Hepatocyte (in vitro differentiated cells): ENCODE measurements around the gene CDK5R1. TPM values are rescaled to one million over a fixed set of nuclear protein-coding genes. Genes with fewer than 3 reads are reported as not detected.

Source experiments
- DNase-seq: peaks from one replicate; pipeline ENCODE4 v3.0.0-alpha.2; 2016; ENCODE audit warnings: low spot score
- H2AFZ ChIP-seq: fragments of 200-600 bp; sonication (generic); 2 replicates; pipeline ENCODE4 v1.6.0; 2016; ENCODE audit warnings: antibody characterized with exemption, mild to moderate bottlenecking
- H3K27ac ChIP-seq: fragments of 200-600 bp; sonication (generic); 2 replicates; pipeline ENCODE4 v1.5.1; 2016; ENCODE audit warnings: mild to moderate bottlenecking
- H3K27me3 ChIP-seq: fragments of 200-600 bp; sonication (generic); 2 replicates; pipeline ENCODE4 v1.6.1; 2016
- H3K36me3 ChIP-seq: fragments of 200-600 bp; sonication (generic); replicated peaks from 2 replicates; pipeline ENCODE4 v1.5.1; 2016; ENCODE audit warnings: low read depth; ENCODE audit not compliant: insufficient read depth
- H3K4me1 ChIP-seq: fragments of 200-600 bp; sonication (generic); 2 replicates; pipeline ENCODE4 v1.5.1; 2016; ENCODE audit warnings: mild to moderate bottlenecking, moderate library complexity; ENCODE audit not compliant: insufficient read depth
- H3K4me2 ChIP-seq: fragments of 200-600 bp; sonication (generic); 2 replicates; pipeline ENCODE4 v1.6.0; 2016
- H3K4me3 ChIP-seq: fragments of 200-600 bp; sonication (generic); 2 replicates; pipeline ENCODE4 v1.5.1; 2016; ENCODE audit warnings: mild to moderate bottlenecking
- H3K79me2 ChIP-seq: fragments of 200-600 bp; sonication (generic); 2 replicates; pipeline ENCODE4 v1.6.0; 2017; ENCODE audit warnings: mild to moderate bottlenecking
- H3K9me2 ChIP-seq: fragments of 200-600 bp; sonication (generic); replicated peaks from 2 replicates; pipeline ENCODE4 v1.6.0; 2017; ENCODE audit warnings: mild to moderate bottlenecking; ENCODE audit not compliant: insufficient read depth
- H3K9me3 ChIP-seq: fragments of 200-600 bp; sonication (generic); 2 replicates; pipeline ENCODE4 v1.5.1; 2016; ENCODE audit warnings: low read depth, mild to moderate bottlenecking
- H4K20me1 ChIP-seq: fragments of 200-600 bp; sonication (generic); 2 replicates; pipeline ENCODE4 v1.6.0; 2016; ENCODE audit warnings: mild to moderate bottlenecking; ENCODE audit not compliant: insufficient read depth, poor library complexity, severe bottlenecking
- EZH2 ChIP-seq: fragments of 200-600 bp; sonication (generic); IDR thresholded peaks from 2 replicates; pipeline ENCODE4 v1.6.1; 2016; ENCODE audit warnings: antibody characterized with exemption, mild to moderate bottlenecking, borderline replicate concordance
- EZH2phosphoT487 ChIP-seq: fragments of 200-600 bp; sonication (generic); IDR thresholded peaks from one replicate; pipeline ENCODE4 v1.6.1; 2018; ENCODE audit warnings: antibody characterized with exemption, mild to moderate bottlenecking, low read depth, moderate library complexity; ENCODE audit not compliant: unreplicated experiment, severe bottlenecking
- WGBS: methylation state at CpG from one replicate; pipeline ENCODE4 v1.1.6; 2016; ENCODE audit warnings: low lambda C conversion rate; ENCODE audit errors: missing lambda C conversion rate; 5-methylcytosine and 5-hydroxymethylcytosine counted together
- polyA plus RNA-seq: library from polyadenylated mRNA; unstranded; fragments of >200 nt; fragmentation: Nextera tagmentation; extraction: Ambion mirVana; gene quantifications from 2 replicates; pipeline ENCODE4 v1.2.1, GENCODE V29; 2016
- total RNA-seq: library from RNA; depleted of rRNA; stranded (reverse); fragments of >200 nt; gene quantifications from 2 replicates; pipeline ENCODE4 v1.2.3, GENCODE V29; 2014
- TF ChIP-seq, protein P1 (sequence below): fragments of 200-600 bp; sonication (generic); IDR thresholded peaks from 2 replicates; pipeline ENCODE4 v1.5.1; 2016; ENCODE audit warnings: antibody characterized with exemption, mild to moderate bottlenecking; ENCODE audit not compliant: poor library complexity

Gene CDK5R1
- total and polyA plus RNA-seq, 2 experiments from 2014 or later, result 0.80 to 1.1 TPM

DNA sequence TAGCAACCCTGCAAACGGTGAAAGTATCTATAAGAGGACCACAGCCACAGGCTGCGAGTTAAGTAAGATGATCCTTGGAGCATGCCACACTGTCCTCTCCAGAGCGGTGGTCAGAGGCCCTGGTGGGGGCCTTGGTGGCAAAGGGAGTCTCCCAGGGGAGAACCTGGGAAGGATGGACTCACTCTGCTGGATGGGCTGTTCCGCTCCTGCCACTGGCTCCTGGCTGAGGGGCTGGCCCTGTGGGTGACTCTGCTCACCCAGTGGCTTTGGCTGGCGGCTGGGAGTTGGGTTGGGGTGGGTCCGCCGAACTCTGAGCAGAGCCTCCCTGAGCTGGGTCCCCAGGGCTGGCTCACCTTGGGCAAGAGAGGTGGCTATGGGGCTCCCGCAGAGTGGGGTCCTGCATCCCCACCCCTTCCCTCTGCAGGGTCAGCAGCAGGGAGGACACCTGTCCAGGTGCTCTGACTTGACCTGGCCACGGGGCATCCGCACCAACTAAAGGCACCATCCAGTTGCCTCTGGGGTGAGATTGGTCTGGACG, 7.3 kb downstream of the CDK5R1 start:
- Histone ChIP-seq H3K4me3 (no peak overlapping the region), H3K27me3 (no peaks in the 10 kb centered on the region), H3K4me1 (no peaks in the 10 kb centered on the region), H3K9me2 (no peaks in the 10 kb centered on the region), H3K4me2 (no peak overlapping the region), H3K27ac (no peak overlapping the region), H3K36me3 (no peaks in the 10 kb centered on the region), H3K9me3 (no peaks in the 10 kb centered on the region), H3K79me2 (no peaks in the 10 kb centered on the region), H2AFZ (no peak overlapping the region), H4K20me1 (no peaks in the 10 kb centered on the region)
- 92% methylated on average over 9 of the region's 11 CpGs for WGBS
- DNase-seq, result no peak
- TF ChIP-seq EZH2, result no peak
- TF ChIP-seq, protein P1, sequence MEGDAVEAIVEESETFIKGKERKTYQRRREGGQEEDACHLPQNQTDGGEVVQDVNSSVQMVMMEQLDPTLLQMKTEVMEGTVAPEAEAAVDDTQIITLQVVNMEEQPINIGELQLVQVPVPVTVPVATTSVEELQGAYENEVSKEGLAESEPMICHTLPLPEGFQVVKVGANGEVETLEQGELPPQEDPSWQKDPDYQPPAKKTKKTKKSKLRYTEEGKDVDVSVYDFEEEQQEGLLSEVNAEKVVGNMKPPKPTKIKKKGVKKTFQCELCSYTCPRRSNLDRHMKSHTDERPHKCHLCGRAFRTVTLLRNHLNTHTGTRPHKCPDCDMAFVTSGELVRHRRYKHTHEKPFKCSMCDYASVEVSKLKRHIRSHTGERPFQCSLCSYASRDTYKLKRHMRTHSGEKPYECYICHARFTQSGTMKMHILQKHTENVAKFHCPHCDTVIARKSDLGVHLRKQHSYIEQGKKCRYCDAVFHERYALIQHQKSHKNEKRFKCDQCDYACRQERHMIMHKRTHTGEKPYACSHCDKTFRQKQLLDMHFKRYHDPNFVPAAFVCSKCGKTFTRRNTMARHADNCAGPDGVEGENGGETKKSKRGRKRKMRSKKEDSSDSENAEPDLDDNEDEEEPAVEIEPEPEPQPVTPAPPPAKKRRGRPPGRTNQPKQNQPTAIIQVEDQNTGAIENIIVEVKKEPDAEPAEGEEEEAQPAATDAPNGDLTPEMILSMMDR, result no peak

GRCh38 chr17:32494621-32495358, 8.0 kb downstream of the CDK5R1 start:
- WGBS, result 95% methylated on average over 28 of the region's 34 CpGs
- Histone ChIP-seq H3K36me3 (no peaks in the 10 kb centered on the region), H4K20me1 (no peaks in the 10 kb centered on the region), H3K79me2 (no peaks in the 10 kb centered on the region), H3K4me2 (no peak overlapping the region), H3K9me3 (no peaks in the 10 kb centered on the region), H3K4me3 (no peak overlapping the region), H3K9me2 (no peaks in the 10 kb centered on the region), H3K27ac (no peak overlapping the region), H3K4me1 (no peaks in the 10 kb centered on the region), H2AFZ (no peak overlapping the region), H3K27me3 (no peaks in the 10 kb centered on the region)
- TF ChIP-seq EZH2 (no peak), EZH2phosphoT487 (no peak)
- TF ChIP-seq, protein P1, result no peak
- DNase-seq, result no peak

GRCh38 chr17:32495359-32496231, 8.8 kb downstream of the CDK5R1 start:
- 87% methylated on average over 45 of the region's 45 CpGs for WGBS
- H2AFZ ChIP-seq, result no peak overlapping the region
- TF ChIP-seq EZH2phosphoT487 (no peak), EZH2 (no peak)
- TF ChIP-seq, protein P1, result no peak
- H3K79me2 ChIP-seq, result no peaks in the 10 kb centered on the region
- no peaks in the 10 kb centered on the region for H3K9me2 ChIP-seq
- H4K20me1 ChIP-seq, result no peaks in the 10 kb centered on the region
- H3K4me3 ChIP-seq, result no peak overlapping the region
- no peak for DNase-seq
- H3K4me2 ChIP-seq, result no peak overlapping the region
- H3K9me3 ChIP-seq, result no peaks in the 10 kb centered on the region
- no peaks in the 10 kb centered on the region for H3K4me1 ChIP-seq
- no peaks in the 10 kb centered on the region for H3K27me3 ChIP-seq
- H3K36me3 ChIP-seq, result no peaks in the 10 kb centered on the region
- H3K27ac ChIP-seq, result no peak overlapping the region
